ENCODE results near the gene MYF5.

Gene MYF5

DNA sequence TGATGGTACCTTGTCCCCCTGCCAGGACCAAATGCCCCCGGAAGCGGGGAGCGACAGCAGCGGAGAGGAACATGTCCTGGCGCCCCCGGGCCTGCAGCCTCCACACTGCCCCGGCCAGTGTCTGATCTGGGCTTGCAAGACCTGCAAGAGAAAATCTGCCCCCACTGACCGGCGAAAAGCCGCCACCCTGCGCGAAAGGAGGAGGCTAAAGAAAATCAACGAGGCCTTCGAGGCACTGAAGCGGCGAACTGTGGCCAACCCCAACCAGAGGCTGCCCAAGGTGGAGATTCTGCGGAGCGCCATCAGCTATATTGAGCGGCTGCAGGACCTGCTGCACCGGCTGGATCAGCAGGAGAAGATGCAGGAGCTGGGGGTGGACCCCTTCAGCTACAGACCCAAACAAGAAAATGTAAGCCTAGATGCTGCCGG lies 8.9 kb upstream of the MYF5 start:
- no peak for DNase-seq (ENCODE audit: low spot score)

DNA sequence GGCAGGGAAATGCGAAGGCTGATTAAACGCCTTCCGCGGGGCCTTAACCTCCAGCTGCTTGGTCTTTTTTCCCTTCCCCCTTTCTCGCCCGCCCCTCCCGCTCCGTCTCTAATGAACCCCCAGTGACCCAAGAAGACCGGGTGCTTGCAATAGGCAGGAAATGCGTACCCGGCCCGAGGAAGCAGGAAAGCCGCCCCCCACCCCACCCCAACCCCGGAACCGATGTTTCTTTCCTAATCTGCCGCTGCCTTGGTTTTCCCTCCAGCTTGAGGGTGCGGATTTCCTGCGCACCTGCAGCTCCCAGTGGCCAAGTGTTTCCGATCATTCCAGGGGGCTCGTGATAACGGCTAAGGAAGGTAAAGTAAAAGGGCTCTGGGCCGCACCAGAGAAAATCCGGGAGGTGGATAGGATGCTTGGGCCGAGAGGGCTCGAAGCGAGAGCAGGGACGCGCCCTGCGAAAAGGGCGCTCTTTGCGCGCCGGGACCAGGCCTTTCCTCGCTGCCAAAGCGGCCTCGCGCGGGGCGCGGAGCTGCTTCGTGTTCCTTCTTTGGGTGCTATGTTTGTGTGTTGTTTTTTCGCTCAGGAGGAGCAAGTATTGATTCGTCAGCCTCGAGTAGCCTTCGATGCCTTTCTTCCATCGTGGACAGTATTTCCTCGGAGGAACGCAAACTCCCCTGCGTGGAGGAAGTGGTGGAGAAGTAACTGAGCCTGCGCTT lies 8.3 kb upstream of the MYF5 start:
- DNase-seq (ENCODE audit: low spot score) = no peak

DNA sequence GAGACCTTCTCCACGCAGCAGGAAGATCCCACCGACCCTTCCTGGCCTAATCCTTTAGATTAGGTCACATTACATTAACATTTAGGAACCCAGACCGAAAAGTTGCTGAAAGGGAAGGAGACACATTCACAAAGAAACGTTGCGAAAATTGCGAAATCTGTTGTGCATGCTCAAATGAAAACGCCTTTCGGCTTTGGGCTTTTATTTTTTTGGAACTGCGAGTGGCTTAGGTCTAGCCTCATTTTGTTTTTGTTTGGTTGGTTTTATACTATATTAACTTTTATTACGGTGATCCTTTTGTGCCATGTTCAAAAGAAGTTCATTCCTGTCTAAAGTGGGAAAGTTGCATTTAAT lies 7.8 kb upstream of the MYF5 start:
- DNase-seq (ENCODE audit: low spot score) = no peak

GRCh38 chr12:80709811-80710726 lies 6.6 kb upstream of the MYF5 start:
- DNase-seq (ENCODE audit: low spot score) = no peak

GRCh38 chr12:80710727-80711449 lies 5.8 kb upstream of the MYF5 start:
- no peak for DNase-seq (ENCODE audit: low spot score)

DNA sequence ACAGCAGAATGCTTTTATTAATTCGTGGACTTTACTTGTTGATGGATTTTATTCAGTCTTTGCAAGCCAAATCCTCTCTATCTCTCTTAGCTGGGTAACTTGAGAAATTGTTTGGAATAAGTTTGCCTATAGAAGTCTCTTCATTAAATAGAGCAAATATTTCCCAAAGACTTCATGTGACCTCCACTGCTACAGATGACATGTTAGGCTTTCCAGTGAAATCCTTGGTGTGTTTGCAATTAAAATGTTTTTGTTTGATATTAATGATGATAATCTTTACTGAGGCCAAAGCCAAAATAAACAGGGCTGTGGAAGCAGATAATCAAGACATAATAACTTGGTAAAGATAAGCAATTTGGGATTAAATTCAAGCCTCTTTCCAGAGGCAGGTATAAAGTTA lies 4.8 kb upstream of the MYF5 start:
- DNase-seq (ENCODE audit: low spot score) = no peak

- no peak for DNase-seq (ENCODE audit: low spot score)
Measured at GRCh38 chr12:80712866-80713265, 3.8 kb upstream of the MYF5 start.

GRCh38 chr12:80713419-80713818 lies 3.3 kb upstream of the MYF5 start:
- DNase-seq (ENCODE audit: low spot score) = no peak

- no peak for DNase-seq (ENCODE audit: low spot score)
Measured at GRCh38 chr12:80714055-80714454, 2.7 kb upstream of the MYF5 start.

GRCh38 chr12:80714846-80715245 lies 1.9 kb upstream of the MYF5 start:
- no peak for DNase-seq (ENCODE audit: low spot score)

DNA sequence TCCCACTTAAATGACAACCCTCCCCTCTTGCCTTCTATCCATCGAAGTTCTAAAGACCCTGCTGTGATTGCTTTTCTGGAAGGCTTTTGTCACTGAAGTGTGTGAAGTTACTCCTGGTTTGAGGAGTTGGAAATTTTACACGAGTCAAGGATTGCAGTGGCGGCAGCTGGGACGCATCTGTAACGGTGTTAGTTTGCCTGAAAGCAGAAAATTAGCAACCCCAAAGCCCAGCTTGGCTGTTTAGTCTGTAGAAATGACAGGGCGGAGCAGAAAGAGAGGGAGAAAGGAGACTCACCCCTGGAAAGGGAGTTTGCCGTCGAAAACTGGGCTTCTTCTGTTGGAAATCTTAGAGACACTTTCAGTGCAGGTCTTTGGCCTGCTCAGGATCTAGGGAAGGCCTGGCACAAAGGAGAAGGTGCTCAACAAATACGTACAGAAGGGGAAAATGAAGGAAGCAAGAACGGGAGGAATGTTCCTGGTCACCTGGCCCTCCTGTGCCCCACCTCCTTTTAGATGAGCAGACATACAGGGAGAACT lies 931 bp upstream of the MYF5 start:
- no peak for DNase-seq (ENCODE audit: low spot score)

GRCh38 chr12:80717856-80718255 lies 1.1 kb downstream of the MYF5 start:
- no peak for DNase-seq (ENCODE audit: low spot score)

DNA sequence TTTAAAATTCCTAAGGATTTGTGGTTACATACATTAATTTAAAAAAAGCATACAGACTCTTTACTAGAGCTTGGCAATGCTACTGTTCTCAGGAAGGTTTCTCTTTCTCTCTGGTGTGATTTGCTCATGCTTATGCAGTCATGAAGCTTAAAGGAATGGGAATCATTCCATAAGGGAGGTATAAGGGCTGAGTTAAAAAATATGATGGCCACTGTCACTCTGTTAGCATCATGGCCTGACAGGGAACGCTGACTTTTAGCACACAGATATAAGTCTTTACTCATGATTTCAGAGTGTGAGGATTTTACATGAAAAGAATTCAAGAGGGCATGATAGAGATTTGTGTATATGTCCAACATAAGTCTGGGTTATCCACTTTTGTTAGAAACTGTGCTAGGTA lies 3.8 kb downstream of the MYF5 start:
- no peak for DNase-seq (ENCODE audit: low spot score)

- no peak for DNase-seq (ENCODE audit: low spot score)
Measured at GRCh38 chr12:80721326-80721725, 4.6 kb downstream of the MYF5 start.

GRCh38 chr12:80745851-80746505 lies 29.3 kb downstream of the MYF5 start:
- no peak for DNase-seq (ENCODE audit: low spot score)

- DNase-seq (ENCODE audit: low spot score) = no peak
Measured at GRCh38 chr12:80747800-80748199, 31.1 kb downstream of the MYF5 start.

DNA sequence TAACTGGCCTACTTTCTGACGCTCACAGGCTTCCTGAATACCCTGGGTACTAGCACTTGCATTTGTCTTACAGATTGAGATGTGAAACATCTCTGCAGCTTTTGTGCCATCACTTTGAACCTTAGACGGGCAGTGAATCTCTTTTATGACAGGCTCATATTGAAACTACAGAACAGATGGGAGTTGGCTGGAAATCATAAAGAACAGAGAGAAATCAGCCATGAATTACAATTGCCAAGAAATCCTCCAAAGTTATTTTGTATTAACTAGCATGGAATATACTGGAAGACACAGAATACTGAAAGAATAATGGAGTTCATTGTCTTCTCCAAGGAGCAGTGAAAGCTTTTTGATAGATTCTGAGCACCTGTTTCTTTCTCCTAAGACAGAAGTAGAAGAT lies 32.7 kb downstream of the MYF5 start:
- no peak for DNase-seq (ENCODE audit: low spot score)

- DNase-seq (ENCODE audit: low spot score) = no peak
Measured at GRCh38 chr12:80752464-80752863, 35.8 kb downstream of the MYF5 start.

GRCh38 chr12:80754274-80754673 lies 37.6 kb downstream of the MYF5 start:
- DNase-seq (ENCODE audit: low spot score) = no peak

DNA sequence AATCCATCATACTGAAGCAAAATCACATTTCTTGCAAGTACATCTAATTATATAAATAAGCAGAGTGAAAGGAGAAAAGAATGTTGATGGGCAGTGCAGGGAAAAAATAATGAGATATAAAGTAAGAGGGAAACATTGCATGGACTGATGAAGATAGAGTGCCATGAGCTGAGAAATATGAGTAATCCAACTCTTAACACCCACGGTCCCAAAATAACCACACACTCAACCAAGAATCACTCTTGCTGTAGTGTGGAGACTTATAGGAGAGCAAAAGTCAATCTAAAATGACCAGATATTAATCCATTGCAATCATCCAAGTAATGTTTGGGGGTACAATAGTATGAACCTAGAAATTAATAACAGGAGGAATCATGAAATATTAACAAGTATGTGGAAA lies 40.2 kb downstream of the MYF5 start:
- no peak for DNase-seq (ENCODE audit: low spot score)

DNA sequence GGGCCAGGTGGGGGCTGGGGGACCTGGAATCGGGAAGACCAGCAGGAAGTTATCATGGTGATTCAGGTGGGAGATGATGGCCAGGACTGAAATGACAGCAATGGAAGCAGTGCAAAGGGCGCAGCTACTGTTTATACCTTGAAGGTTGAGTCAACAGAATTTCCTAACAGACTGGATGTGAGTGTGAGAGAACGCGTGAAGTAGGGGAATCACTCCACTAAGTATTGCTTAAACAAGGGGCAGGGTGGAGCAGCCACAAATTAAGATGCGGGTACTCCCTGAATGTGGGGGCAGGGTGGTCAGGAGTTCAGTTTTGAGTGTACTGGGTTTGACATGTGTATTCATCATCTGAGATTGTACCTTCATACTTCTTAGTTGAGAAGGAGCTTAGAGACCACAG lies 45.1 kb downstream of the MYF5 start:
- DNase-seq (ENCODE audit: low spot score) = no peak

DNA sequence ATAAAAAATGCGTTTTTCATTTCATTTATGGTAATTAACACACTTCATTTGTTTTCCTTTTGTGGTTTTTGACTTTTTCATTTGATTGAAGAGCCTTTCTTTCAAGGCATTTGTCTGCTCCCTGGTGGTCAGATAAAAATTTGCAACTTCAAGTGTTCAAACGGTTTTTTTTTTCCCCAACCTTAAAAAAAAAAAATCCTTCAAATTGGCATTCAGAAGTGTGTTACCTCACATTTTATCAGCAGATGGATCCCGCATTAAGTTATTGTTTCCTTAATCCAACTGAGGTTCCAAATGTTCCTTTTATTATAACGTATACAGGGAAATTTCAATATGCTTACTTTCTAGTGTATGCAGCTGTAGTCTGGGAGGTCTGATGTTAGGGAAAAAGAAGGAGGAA lies 47.2 kb downstream of the MYF5 start:
- DNase-seq (ENCODE audit: low spot score) = peak; percentile 43
